CD4-positive, alpha-beta T cell treated with Interleukin-21 for 1 hour (primary cell): Measurements from ENCODE around the gene NBEAL2.

ENCODE experiments used
- DNase-seq: peaks from one replicate; pipeline ENCODE4 v3.0.0-alpha.2; 2020

The NBEAL2 gene

GRCh38 chr3:46978985-46979944 is at the start of gene NBEAL2:
Gene NBEAL2, plus strand, starts transcription at chr3:46979666. Its CDS starts 196 bp downstream, at chr3:46979862.
- DNase-seq = peak; percentile 96

- no peak for DNase-seq
Observed at GRCh38 chr3:46930166-46930944, 49.1 kb upstream of the NBEAL2 start.

GRCh38 chr3:46930945-46931403 is 48.5 kb upstream of the NBEAL2 start:
- DNase-seq = no peak

GRCh38 chr3:46931631-46932331 is 47.7 kb upstream of the NBEAL2 start:
- DNase-seq = no peak

GRCh38 chr3:46932455-46933225 is 46.8 kb upstream of the NBEAL2 start:
- no peak for DNase-seq

- DNase-seq = no peak
Observed at GRCh38 chr3:46933261-46933660, 46.2 kb upstream of the NBEAL2 start.

GRCh38 chr3:46934072-46934471 is 45.4 kb upstream of the NBEAL2 start:
- DNase-seq = no peak

GRCh38 chr3:46934498-46935167 is 44.8 kb upstream of the NBEAL2 start:
- DNase-seq = no peak

GRCh38 chr3:46935168-46935858 is 44.2 kb upstream of the NBEAL2 start:
- DNase-seq = no peak

GRCh38 chr3:46935989-46936558 is 43.4 kb upstream of the NBEAL2 start:
- DNase-seq = no peak

GRCh38 chr3:46936733-46937250 is 42.7 kb upstream of the NBEAL2 start:
- DNase-seq = no peak

- no peak for DNase-seq
Observed at GRCh38 chr3:46938118-46938517, 41.3 kb upstream of the NBEAL2 start.

GRCh38 chr3:46939578-46940445 is 39.7 kb upstream of the NBEAL2 start:
- DNase-seq = no peak

GRCh38 chr3:46942076-46942475 is 37.4 kb upstream of the NBEAL2 start:
- DNase-seq = no peak

- DNase-seq = no peak
Observed at GRCh38 chr3:46942481-46943236, 36.8 kb upstream of the NBEAL2 start.

GRCh38 chr3:46943237-46944187 is 36.0 kb upstream of the NBEAL2 start:
- no peak for DNase-seq

GRCh38 chr3:46944191-46944590 is 35.3 kb upstream of the NBEAL2 start:
- no peak for DNase-seq
